ENCODE measurements around the gene EGLN3.
A peak's percentile ranks its signal among the peaks of the same experiment; 100 is the strongest.

Gene EGLN3

DNA sequence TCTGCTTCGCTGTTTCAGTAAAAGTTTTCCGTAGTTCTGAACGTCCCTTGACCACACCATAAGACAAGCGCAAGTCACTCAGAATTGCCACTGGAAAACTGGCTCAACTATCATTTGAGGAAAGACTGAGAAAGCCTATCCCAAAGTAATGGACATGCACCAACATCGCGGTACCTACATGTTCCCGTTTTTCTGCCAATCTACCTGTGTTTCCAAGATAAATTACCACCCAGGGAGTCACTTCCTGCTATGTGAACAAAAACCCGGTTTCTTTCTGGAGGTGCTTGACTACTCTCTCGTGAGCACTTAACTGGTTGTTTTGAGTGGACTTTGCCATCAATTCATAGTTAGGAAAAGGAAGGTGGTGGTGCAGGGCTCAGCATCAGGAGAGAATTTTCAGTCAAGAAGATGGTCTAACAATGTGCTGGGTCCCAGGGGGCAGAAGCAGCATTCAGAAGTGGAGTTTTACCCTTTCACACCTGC lies 1.4 kb downstream of the EGLN3 start:
- peaks cover 12% of the 10 kb centered on the region for H3K4me1 Mint-ChIP-seq
- no peaks in the 10 kb centered on the region for H3K9me3 Mint-ChIP-seq
- DNase-seq (ENCODE audit: low spot score in 2 of 2) (no peak), ATAC-seq (no peak)
- H3K27ac Mint-ChIP-seq: no peak overlapping the region
- H3K36me3 Mint-ChIP-seq: no peaks in the 10 kb centered on the region
- peak overlapping the region; percentile 81 for H3K4me3 Mint-ChIP-seq

DNA sequence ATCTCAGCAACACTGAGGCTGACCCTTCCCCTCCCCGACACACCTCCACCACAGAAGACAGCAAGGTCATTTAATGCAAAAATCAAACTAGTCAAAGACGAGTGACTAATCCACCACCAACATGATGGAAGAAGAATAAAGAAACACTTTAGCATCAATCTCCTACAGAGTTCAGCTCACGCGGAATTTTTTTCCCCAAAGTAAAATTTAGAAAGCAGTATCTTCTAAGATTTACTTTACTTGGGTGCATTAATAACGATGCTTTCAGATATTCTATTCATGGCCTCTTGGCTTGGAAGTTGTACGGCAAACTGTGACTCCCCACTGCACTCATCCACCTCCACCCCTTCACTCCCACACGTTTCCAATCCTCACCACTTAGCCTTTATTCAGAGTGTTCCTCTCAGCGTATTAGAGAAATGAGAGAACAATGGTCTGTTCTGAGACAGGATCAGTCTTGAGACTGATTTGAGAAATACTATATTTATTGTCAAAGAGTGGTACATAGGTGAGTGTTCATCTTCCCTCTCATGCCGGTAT lies 1.9 kb downstream of the EGLN3 start:
- Mint-ChIP-seq H3K4me3 (peak overlapping the region; percentile 81), H3K4me1 (peaks cover 12% of the 10 kb centered on the region), H3K36me3 (no peaks in the 10 kb centered on the region), H3K27ac (no peak overlapping the region), H3K9me3 (no peaks in the 10 kb centered on the region)
- no peak for DNase-seq (ENCODE audit: low spot score in 2 of 2)
- no peak for ATAC-seq

DNA sequence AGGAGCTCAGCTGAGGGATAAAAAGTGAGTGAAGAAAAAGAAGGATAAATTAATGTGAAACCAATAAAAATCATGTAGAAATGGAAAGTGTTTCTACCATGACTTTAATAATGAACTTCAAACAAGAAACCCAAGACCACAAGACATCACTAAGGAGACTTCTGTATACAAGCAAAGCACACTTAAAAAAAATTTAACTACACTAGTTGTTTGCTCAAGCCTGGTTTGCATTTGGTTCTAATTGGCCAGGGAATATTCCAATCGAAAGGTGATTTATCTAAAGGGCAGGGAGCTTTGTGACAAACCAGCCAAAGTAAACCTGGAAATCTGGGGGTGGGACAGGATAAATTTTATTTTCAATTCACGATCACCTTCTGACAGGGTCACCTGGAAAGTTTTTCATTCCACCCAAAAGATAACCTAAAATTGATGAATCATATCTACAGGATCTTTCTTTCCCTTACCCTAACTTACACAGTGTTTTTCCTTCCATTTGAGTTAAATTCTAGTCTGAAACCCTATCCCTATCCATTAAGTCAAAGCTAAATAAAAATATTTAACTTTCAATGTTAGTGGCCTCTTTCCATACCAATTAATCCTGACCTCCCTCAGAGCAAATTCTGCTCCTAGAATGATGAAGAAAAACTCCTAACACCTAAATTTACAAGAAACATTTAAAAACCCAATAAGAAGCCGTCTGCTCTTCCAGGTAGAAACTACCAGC lies 2.6 kb downstream of the EGLN3 start:
- DNase-seq (ENCODE audit: low spot score in 2 of 2) (no peak), ATAC-seq (no peak)
- H3K4me3 Mint-ChIP-seq: peak overlapping the region; percentile 81
- H3K9me3 Mint-ChIP-seq: no peaks in the 10 kb centered on the region
- H3K36me3 Mint-ChIP-seq: no peaks in the 10 kb centered on the region
- peaks cover 12% of the 10 kb centered on the region for H3K4me1 Mint-ChIP-seq
- no peak overlapping the region for H3K27ac Mint-ChIP-seq

DNA sequence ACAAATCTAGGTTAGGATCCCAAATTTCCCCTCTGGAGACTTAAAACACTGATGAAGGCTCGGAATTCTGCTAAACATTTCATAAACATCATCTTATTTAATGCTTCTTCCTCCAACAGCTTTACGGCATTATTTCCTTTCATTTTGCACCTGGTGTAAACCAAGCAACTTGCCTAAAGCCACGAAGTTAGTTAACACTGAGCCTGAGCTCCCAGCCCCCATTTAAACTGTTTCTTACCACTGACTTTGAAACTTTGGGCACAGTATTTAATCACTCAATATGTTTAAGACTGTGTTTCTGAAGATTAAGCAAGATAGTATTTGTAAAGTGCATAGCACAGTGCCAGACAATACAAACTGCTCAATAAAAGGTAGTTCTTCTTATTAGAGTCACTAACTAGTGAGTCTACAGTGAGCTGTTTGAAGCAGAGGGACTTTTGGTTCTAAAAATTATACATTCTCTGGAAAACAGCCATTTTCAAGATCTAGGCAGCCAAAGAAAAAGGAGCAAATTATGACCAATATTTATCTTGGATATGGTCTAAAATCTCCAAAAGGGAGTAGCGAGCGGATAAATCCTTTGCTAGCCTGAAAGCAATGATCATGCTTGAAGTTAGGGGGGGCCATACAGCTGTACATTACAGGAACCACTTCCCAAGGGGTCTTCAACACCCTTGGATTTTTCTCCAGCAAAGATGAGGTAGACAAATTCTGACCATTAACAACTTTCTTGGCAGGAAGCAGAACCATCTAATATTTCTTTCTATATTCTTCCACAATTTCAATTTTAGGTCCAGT lies 4.0 kb downstream of the EGLN3 start:
- ATAC-seq (no peak), DNase-seq (ENCODE audit: low spot score in 2 of 2) (no peak)
- Mint-ChIP-seq H3K4me1 (peaks cover 12% of the 10 kb centered on the region), H3K27ac (no peak overlapping the region), H3K9me3 (no peaks in the 10 kb centered on the region), H3K36me3 (no peaks in the 10 kb centered on the region), H3K4me3 (peak overlapping the region; percentile 14)

DNA sequence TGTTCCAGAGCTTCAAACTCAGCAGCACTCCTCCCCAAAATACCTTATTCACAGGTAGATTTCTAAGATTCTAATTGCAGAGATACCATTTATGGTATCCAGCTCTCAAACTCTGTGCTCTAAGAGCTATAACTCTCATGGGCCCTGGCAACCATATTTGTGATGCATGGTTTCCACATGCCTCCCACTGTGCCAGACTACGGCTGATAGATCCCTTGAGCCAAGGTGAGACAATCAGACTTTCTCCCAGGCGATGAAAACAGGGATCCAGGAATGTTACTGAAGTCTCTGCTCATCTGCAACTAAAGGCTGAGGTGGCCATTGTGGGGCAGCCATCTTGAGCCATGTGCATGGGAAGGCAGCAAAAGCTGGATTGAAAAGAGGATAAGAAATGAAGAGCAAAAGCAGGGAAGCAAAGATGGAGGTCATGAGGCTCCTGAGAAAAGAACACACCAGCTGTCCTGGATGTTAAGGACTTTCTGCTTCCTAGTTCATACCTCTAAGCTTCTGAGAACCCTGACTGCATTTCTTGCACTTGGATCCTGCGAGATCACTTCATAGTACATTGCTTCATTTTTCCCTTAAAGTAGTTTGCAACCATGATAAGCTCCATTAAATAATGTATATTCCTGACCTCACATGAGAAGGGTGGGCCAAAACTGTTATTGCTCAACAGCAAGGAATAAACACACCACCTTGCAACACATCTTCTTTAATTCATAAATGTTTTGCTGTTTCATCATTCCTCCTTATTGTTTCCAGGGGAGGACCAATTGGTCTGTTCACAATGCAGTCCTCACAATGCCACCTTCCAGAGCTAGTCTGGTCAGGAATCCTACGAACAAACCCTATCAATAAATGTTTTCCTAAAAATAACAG lies 5.4 kb downstream of the EGLN3 start:
- H3K4me3 Mint-ChIP-seq: no peak overlapping the region
- H3K27ac Mint-ChIP-seq: no peak overlapping the region
- no peaks in the 10 kb centered on the region for H3K36me3 Mint-ChIP-seq
- DNase-seq (ENCODE audit: low spot score in 2 of 2) (no peak), ATAC-seq (no peak)
- no peaks in the 10 kb centered on the region for H3K9me3 Mint-ChIP-seq
- H3K4me1 Mint-ChIP-seq: peaks cover 7% of the 10 kb centered on the region

DNA sequence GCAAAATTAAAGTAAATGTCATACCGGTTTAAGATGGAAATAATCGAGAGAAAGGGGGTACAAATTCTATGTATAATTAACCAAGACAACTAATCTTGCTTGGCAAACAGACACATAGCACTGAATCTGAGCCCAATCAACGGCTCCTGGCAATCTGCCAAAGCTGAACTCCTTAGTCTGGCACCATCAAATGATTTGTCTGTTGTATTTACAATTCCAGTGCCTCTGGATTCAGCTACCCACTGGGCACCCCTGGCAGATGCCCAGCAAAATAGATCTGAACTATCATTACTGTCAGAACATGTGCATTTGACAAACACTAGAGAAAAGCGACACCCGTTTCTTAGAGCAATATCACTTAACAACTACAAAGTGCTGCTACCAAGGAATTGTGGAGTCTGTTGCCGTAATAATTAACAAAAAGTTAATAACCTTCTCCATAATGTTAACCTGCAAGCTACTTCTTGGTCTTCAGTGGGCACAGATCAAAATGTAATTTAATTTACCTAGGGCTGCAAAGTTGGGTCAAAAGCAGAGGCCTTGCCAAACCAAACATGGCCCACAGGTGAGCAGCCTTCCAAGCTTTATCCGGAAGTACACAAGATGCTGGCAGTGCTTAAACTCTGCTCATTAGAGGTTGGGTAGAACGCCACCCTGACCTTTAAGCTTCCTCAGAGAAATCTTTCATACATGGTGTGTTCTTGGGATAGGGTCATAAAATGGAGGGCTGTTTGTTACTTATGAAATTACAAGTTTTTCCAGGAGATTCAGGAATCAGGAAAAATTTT lies 7.6 kb downstream of the EGLN3 start:
- Mint-ChIP-seq H3K27ac (no peak overlapping the region), H3K36me3 (no peaks in the 10 kb centered on the region), H3K4me3 (no peak overlapping the region), H3K4me1 (no peaks in the 10 kb centered on the region), H3K9me3 (no peaks in the 10 kb centered on the region)
- ATAC-seq (no peak), DNase-seq (ENCODE audit: low spot score in 2 of 2) (no peak)

DNA sequence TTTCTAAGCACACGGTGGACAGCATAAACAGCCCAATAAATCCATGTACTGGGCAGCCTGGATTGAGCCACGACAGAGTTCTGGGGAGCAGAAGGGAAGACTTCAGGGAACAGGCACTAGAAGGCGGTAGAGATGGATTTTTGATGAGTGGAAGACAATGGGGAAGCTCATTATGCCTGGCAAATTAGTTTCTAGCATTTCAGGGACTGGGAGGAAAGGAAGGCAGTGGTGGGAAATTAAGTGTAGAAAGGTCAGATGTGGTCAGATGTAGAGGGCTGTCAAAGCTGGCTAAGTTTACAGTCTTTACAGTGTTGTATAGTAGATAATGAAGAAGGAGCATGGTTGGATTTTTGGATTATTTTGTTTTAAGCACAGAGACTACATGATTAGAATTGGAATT lies 9.2 kb downstream of the EGLN3 start:
- ATAC-seq (no peak), DNase-seq (ENCODE audit: low spot score in 2 of 2) (no peak)
- H3K4me1 Mint-ChIP-seq: no peaks in the 10 kb centered on the region
- no peaks in the 10 kb centered on the region for H3K36me3 Mint-ChIP-seq
- H3K4me3 Mint-ChIP-seq: no peak overlapping the region
- no peak overlapping the region for H3K27ac Mint-ChIP-seq
- no peaks in the 10 kb centered on the region for H3K9me3 Mint-ChIP-seq

DNA sequence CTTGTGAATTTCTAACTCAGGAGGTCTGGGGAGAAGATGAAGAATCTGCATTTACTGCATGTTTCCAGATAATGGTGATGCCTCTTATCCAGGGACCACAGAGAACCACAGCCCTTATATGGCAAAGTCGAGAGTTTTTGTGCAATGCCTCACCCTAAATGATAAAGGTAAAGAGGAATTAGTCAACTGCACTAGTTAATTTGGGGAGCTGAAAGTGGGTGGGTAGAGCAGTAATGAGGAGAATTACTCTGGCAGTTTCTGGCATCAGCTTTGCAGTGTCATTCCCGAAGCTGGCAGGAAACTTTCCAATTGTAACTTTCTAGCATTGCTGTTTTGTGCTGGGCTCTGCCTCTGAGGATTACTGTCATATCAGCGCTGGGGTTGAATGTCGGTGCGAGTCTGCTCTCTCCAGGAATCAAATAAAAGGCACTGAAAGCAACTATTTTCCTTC lies 10.3 kb downstream of the EGLN3 start:
- Mint-ChIP-seq H3K9me3 (no peaks in the 10 kb centered on the region), H3K36me3 (no peaks in the 10 kb centered on the region), H3K4me3 (no peak overlapping the region), H3K27ac (no peak overlapping the region), H3K4me1 (no peaks in the 10 kb centered on the region)
- ATAC-seq (no peak), DNase-seq (ENCODE audit: low spot score in 2 of 2) (no peak)

DNA sequence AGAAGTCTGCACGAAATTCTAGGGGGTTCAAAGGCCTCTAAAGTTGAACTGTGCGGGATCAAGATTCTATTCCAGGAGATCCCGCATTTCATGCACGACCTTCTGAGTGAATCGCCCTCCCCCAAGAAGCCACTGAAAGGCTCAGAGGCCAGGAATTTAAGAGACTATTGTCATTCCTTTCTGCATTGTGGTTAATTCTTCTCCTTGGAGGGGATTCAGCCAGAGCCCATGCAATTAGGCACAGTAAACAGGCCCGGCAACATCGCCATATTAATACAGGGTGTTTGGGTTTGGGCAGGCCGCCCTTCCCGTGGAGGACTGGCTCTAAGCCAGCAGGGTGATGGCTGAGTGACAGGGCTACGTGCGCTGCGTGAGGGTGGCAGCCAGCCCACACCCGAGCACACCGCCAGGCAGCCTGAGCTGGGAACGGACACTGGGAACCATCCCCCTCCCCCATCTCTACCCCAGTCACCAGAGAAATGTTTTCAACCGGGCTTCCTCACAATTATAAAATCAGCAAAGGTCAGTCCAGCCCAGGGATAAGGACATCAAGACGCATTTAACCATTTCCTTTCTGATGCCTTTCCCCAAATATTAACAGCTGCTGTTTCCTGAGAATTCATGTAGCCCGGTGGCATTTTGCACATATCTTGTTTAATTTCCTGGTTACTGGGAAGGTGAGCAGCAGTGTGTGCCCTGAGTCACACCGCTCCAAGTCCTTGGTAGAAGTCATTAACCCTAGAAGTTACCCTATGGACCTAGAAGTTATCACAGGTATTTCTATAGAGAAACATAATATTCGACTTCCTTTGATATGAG lies 12.5 kb downstream of the EGLN3 start:
- ATAC-seq (no peak), DNase-seq (ENCODE audit: low spot score in 2 of 2) (no peak)
- no peaks in the 10 kb centered on the region for H3K4me1 Mint-ChIP-seq
- no peaks in the 10 kb centered on the region for H3K9me3 Mint-ChIP-seq
- no peak overlapping the region for H3K4me3 Mint-ChIP-seq
- no peak overlapping the region for H3K27ac Mint-ChIP-seq
- H3K36me3 Mint-ChIP-seq: no peaks in the 10 kb centered on the region

DNA sequence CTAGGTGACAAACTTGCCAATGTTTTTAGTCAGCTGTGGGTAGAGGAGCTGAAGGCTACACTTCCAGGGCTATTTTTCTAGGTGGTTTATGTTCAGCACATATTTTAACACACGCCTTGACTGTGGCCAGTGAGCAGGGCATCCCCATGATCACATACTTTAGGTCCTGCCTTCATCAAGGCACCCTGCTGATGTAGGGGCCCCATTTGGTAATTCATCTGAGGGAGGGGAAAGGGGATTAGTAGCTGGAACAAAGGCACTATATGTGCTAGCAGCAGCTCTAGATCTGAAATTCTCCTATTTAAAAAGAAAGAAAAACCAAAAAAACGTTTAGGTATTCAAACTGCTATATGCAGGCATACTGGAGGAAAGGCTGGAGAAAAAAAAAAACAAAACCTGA lies 14.5 kb downstream of the EGLN3 start:
- DNase-seq (ENCODE audit: low spot score in 2 of 2) (no peak), ATAC-seq (no peak)
- no peak overlapping the region for H3K27ac Mint-ChIP-seq
- H3K9me3 Mint-ChIP-seq: no peaks in the 10 kb centered on the region
- no peaks in the 10 kb centered on the region for H3K4me1 Mint-ChIP-seq
- no peak overlapping the region for H3K4me3 Mint-ChIP-seq
- no peaks in the 10 kb centered on the region for H3K36me3 Mint-ChIP-seq

DNA sequence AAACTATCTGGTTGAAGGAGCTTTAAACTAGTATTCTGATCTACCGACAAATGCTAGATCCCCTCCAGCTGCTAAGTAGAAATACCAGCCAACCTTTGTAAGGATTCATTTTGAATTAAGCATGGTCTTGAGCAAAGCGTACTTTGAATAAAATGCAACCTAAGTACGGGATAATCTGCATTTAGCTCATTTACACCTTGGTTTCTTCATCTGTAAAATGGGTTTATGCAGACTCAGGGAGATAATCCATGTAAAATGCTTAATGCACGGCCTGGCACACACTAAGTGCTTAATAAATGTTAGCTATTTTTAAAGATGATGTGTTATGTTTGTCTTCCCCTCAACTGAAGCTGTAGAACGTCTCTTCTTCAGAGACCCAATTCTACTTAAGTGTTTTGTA lies 15.9 kb downstream of the EGLN3 start:
- DNase-seq (ENCODE audit: low spot score in 2 of 2) (no peak), ATAC-seq (no peak)
- Mint-ChIP-seq H3K4me1 (no peaks in the 10 kb centered on the region), H3K4me3 (no peak overlapping the region), H3K9me3 (peaks cover under 1% of the 10 kb centered on the region), H3K36me3 (no peaks in the 10 kb centered on the region), H3K27ac (no peak overlapping the region)

DNA sequence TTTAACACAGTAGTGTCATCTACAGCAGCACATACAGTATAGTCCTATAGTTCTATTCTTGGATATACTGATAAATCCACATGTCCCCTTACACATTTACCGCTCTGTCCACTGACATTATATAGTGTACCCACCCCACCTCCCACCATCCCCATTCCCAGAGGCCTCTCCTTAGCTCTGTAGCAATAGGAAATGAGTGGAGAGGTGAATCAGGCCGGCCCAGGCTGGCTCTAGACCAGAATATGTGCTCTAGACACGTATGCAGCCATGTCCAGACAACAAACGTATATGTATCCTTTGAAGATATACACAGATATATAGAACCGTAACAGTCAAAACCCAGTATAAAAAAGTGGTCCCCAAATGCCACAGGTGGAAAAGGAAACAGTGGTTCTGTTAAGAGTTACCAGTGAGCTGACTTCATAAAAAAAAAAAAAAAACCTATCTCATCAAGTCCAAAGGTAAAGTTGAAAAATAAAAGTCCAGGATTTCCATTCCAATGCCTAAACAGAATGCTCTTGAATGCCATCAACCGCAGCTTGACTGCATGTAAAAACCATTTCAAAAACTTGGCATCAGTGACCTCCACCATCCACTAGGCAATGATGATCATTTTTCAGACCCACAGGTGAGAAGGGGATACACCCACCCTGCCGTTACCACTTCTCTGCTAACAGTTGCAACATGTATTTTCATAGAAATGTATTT lies 16.7 kb downstream of the EGLN3 start:
- Mint-ChIP-seq H3K9me3 (peaks cover 3% of the 10 kb centered on the region), H3K4me1 (no peaks in the 10 kb centered on the region), H3K36me3 (no peaks in the 10 kb centered on the region), H3K27ac (no peak overlapping the region), H3K4me3 (no peak overlapping the region)
- DNase-seq (ENCODE audit: low spot score in 2 of 2) (no peak), ATAC-seq (no peak)

DNA sequence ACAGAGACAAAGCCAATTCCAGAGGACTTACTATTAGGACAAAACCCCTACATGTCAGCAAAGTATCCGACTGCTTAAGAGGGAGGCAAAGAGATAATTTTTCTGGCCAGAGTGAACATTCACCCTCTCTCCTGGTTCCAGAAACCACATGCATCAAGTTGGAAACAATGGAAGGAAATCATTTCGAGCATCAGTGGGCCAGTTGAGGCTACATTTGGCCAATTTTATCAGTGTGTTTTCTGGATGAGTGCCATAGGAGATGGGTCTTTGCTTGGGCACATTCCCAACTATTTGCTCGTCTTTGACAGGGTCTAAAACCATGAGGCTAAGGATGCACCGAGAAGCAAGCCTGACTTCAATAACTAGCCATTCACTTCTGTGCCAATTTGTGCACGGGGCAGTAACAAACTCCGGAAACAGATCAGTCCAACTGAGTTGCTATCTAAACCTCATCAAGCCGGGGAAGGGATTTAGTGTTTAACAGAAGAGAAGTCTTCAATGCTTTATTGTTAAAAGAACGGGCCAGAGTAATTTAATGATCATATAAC lies 17.4 kb downstream of the EGLN3 start:
- Mint-ChIP-seq H3K9me3 (peaks cover 3% of the 10 kb centered on the region), H3K36me3 (no peaks in the 10 kb centered on the region), H3K27ac (no peak overlapping the region), H3K4me1 (no peaks in the 10 kb centered on the region), H3K4me3 (no peak overlapping the region)
- DNase-seq (ENCODE audit: low spot score in 2 of 2) (no peak), ATAC-seq (no peak)

Measured in stimulated activated effector memory CD8-positive, alpha-beta T cell treated with anti-CD3 and anti-CD28 coated beads, Interleukin-12 subunit alpha, Interleukin-12 subunit beta, amount 100 ng/mL, for 72 hours (primary cell).